Upper lobe of right lung (tissue), 1 donor: Measurements from ENCODE around the gene USP9X. TPM values are rescaled to one million over a fixed set of nuclear protein-coding genes. Genes with fewer than 3 reads are reported as not detected.

ENCODE experiments used
- ATAC-seq: fragments of 200-7000 bp; cut with Tn5 transposase; one replicate; pipeline ENCODE4 v1.9.1; 2020; ENCODE audit warnings: mild to moderate bottlenecking, moderate library complexity
- DNase-seq: peaks from one replicate; pipeline ENCODE4 v3.0.0-alpha.2; 2020
- H3K27ac ChIP-seq: fragments of 200-600 bp; one replicate; pipeline ENCODE4 v1.8.0; 2022
- H3K27me3 ChIP-seq: fragments of 200-600 bp; one replicate; pipeline ENCODE4 v1.8.0; 2022; ENCODE audit warnings: mild to moderate bottlenecking
- H3K36me3 ChIP-seq: fragments of 200-600 bp; one replicate; pipeline ENCODE4 v1.8.0; 2022
- H3K4me1 ChIP-seq: fragments of 200-600 bp; one replicate; pipeline ENCODE4 v1.8.0; 2022
- H3K4me3 ChIP-seq: fragments of 200-600 bp; one replicate; pipeline ENCODE4 v1.8.0; 2022; ENCODE audit warnings: mild to moderate bottlenecking
- H3K9me3 ChIP-seq: fragments of 200-600 bp; one replicate; pipeline ENCODE4 v1.8.0; 2022
- intact Hi-C: fragments of 100-400 bp; cut with DNase I; formaldehyde crosslinking; loops from one replicate; pipeline ENCODE4 v1.11.0; 2022
- total RNA-seq: library from RNA; stranded (reverse); fragmentation: NEBNext Ultra II Directional; extraction: Animal tissue kit (Norgen Biotek cat#: 25700); gene quantifications from one replicate; pipeline ENCODE4 v1.2.1, GENCODE V29; 2021
- TF ChIP-seq, protein P1 (sequence below): fragments of 200-600 bp; IDR thresholded peaks from one replicate; pipeline ENCODE4 v1.8.0; 2022; ENCODE audit warnings: antibody characterized with exemption
- donor health status: DM: no; HTN: yes; CAD: no; lungs with severe emphysema.

USP9X gene
- total RNA-seq, 1 donor from 2014 or later: 71.5 TPM

DNA sequence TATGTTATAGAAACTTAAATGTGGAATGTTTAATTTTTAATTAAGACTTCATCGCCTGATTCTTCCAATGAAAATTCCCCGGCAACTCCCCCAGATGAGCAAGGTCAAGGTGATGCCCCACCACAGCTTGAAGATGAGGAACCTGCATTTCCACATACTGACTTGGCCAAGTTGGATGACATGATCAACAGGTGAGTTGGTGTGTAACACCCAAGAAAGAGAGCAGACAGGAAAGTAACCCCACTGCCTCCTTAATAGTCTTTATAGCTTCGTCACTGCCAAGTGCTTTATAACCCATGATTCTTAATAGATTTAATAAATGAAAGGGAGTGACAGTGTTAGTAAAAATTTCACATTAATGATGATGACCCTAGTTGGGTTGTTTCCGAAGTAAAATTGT is 43.7 kb downstream of the USP9X start:
- ATAC-seq: no peak
- DNase-seq: no peak
- no peak overlapping the region for H3K27ac ChIP-seq
- intact Hi-C loops: no loop called here
- H3K36me3 ChIP-seq: peaks cover 34% of the 10 kb centered on the region
- H3K4me3 ChIP-seq: no peak overlapping the region
- TF ChIP-seq, protein P1, sequence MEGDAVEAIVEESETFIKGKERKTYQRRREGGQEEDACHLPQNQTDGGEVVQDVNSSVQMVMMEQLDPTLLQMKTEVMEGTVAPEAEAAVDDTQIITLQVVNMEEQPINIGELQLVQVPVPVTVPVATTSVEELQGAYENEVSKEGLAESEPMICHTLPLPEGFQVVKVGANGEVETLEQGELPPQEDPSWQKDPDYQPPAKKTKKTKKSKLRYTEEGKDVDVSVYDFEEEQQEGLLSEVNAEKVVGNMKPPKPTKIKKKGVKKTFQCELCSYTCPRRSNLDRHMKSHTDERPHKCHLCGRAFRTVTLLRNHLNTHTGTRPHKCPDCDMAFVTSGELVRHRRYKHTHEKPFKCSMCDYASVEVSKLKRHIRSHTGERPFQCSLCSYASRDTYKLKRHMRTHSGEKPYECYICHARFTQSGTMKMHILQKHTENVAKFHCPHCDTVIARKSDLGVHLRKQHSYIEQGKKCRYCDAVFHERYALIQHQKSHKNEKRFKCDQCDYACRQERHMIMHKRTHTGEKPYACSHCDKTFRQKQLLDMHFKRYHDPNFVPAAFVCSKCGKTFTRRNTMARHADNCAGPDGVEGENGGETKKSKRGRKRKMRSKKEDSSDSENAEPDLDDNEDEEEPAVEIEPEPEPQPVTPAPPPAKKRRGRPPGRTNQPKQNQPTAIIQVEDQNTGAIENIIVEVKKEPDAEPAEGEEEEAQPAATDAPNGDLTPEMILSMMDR: no peak
- no peaks in the 10 kb centered on the region for H3K9me3 ChIP-seq
- peaks cover 3% of the 10 kb centered on the region for H3K4me1 ChIP-seq
- no peaks in the 10 kb centered on the region for H3K27me3 ChIP-seq

DNA sequence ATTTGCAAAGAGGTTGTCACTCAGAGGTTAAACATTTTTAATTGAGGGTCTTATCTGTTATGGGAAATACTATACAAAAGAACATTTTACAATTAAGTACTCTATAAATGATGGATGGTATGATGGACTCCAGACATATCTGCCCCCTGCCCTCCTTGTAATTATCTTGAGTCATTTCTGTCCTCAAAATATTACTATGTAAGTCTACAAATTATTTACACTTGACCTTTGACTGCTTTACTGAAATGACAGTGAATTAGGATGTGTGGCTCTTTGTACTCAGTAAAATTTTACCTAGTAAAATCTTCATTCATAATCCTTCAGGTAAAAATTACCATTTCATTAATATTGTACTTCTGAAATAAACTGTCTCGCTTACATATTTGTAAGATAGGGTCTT is 46.5 kb downstream of the USP9X start:
- no peaks in the 10 kb centered on the region for H3K9me3 ChIP-seq
- intact Hi-C loops: no loop called here
- no peak overlapping the region for H3K27ac ChIP-seq
- peaks cover 3% of the 10 kb centered on the region for H3K4me1 ChIP-seq
- ATAC-seq (no peak), DNase-seq (no peak)
- no peak overlapping the region for H3K4me3 ChIP-seq
- H3K36me3 ChIP-seq: peaks cover 37% of the 10 kb centered on the region
- no peaks in the 10 kb centered on the region for H3K27me3 ChIP-seq
- TF ChIP-seq, protein P1: no peak

DNA sequence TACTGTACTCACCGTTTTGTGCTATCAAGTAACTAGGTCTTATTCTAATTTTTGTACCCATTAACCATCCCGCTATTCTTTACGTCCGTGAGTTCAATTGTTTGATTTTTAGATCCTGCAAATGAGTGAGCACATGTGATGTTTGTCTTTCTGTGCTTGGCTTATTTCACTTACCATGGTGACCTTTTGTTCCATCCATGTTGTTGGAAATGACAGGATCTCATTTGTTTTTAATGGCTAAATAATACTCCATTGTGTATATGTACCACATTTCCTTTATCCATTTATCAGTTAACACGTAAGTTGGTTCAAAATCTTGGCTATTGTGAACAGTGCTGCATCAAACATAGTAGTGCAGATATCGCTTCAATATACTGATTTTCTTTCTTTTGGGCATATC is 48.3 kb downstream of the USP9X start:
- H3K9me3 ChIP-seq: no peaks in the 10 kb centered on the region
- ATAC-seq (no peak), DNase-seq (no peak)
- no peaks in the 10 kb centered on the region for H3K4me1 ChIP-seq
- no peak overlapping the region for H3K27ac ChIP-seq
- H3K27me3 ChIP-seq: no peaks in the 10 kb centered on the region
- H3K4me3 ChIP-seq: no peak overlapping the region
- intact Hi-C loops: no loop called here
- peaks cover 44% of the 10 kb centered on the region for H3K36me3 ChIP-seq
- TF ChIP-seq, protein P1: no peak

DNA sequence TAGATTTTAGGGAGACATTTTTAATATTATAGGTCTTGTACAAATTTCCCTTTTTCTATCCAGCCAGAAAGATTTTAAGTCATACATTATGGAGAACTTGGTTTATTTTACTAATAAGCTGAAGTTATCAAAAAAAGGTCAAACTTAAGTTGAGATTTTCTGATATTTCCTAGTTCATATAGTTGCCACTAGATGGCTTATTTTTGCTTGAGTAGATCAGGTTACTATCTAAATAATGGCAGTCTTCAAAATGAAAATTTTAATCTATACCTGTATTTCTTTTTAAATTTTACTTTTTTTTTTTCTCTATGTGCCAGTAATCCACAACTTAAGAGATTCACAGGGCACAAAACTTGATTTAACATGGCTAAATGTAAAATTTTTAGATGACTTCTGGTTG is 52.3 kb downstream of the USP9X start:
- no peak for ATAC-seq
- DNase-seq: no peak
- Histone ChIP-seq H3K4me3 (no peak overlapping the region), H3K9me3 (no peaks in the 10 kb centered on the region), H3K36me3 (peaks cover 40% of the 10 kb centered on the region), H3K4me1 (no peaks in the 10 kb centered on the region), H3K27me3 (no peaks in the 10 kb centered on the region), H3K27ac (no peak overlapping the region)
- intact Hi-C loops: no loop called here
- TF ChIP-seq, protein P1: peak; percentile 31

DNA sequence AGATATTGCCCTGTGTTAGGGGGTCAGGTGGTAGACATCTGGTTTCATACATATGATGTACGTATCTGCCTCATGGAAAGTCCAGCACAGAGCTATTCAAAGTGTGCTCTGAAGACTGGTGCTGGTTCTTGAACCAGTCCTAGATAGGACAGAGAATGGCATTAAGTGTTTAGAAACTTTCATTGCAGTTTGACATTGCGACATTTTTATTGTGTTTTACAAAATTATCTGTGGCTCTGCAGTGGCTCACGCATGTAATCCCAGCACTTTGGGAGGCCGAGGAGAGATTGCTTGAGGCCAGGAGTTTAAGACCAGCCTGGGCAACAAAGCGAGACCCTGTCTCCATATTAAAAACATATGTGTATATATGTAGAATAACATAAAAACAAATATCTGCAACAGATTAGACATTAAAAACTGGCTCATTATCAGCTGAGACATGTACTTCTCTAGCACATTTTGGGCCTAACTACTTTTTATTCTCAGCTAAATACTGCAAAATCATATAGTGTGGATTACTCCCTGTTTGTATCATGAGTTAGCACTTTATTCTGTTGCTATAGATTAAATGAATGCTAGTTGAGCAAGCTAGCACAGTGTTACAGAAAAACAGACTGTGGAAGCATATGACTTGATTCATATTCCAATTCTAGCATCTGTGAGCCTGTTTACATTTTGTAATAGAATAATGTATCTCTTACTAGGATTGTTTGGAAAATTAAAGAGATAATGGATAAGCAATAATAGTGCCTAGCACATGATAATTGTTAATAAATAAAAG is 57.1 kb downstream of the USP9X start:
- H3K27me3 ChIP-seq: no peaks in the 10 kb centered on the region
- intact Hi-C loops: no loop called here
- H3K36me3 ChIP-seq: peaks cover 39% of the 10 kb centered on the region
- H3K4me1 ChIP-seq: no peaks in the 10 kb centered on the region
- H3K4me3 ChIP-seq: no peak overlapping the region
- no peaks in the 10 kb centered on the region for H3K9me3 ChIP-seq
- DNase-seq (no peak), ATAC-seq (no peak)
- no peak overlapping the region for H3K27ac ChIP-seq
- TF ChIP-seq, protein P1: no peak
